Skeletal muscle satellite cell (primary cell): ENCODE results near the gene PSMD1. TPM values are rescaled to one million over a fixed set of nuclear protein-coding genes. Genes with fewer than 3 reads are reported as not detected.

Source experiments
- H3K27me3 ChIP-seq: 2 replicates; pipeline ENCODE4 v1.7.0; 2013; ENCODE audit warnings: low read length; ENCODE audit not compliant: control insufficient read depth, insufficient read depth
- H3K36me3 ChIP-seq: 2 replicates; pipeline ENCODE4 v1.7.0; 2013; ENCODE audit warnings: mild to moderate bottlenecking, control low read depth, low read length; ENCODE audit not compliant: insufficient read depth
- H3K4me1 ChIP-seq: 2 replicates; pipeline ENCODE4 v1.7.0; 2013; ENCODE audit warnings: low read length; ENCODE audit not compliant: control insufficient read depth, insufficient read depth
- H3K4me2 ChIP-seq: 2 replicates; pipeline ENCODE4 v1.7.0; 2013; ENCODE audit warnings: mild to moderate bottlenecking, low read length
- H3K4me3 ChIP-seq: 2 replicates; pipeline ENCODE4 v1.7.0; 2013; ENCODE audit warnings: low read length
- H3K9ac ChIP-seq: 2 replicates; pipeline ENCODE4 v1.7.0; 2013; ENCODE audit warnings: mild to moderate bottlenecking, low read depth, low read length, moderate library complexity
- H3K9me3 ChIP-seq: replicated peaks from 2 replicates; pipeline ENCODE4 v1.7.0; 2013; ENCODE audit warnings: mild to moderate bottlenecking, control low read depth, low read length
- total RNA-seq: library from RNA; depleted of rRNA; stranded (reverse); fragments of >200 nt; gene quantifications from 2 replicates; pipeline ENCODE4 v1.2.3, GENCODE V29; 2012; rRNA removed

PSMD1 gene
- total RNA-seq: 117 and 120 TPM in 2 replicates

DNA sequence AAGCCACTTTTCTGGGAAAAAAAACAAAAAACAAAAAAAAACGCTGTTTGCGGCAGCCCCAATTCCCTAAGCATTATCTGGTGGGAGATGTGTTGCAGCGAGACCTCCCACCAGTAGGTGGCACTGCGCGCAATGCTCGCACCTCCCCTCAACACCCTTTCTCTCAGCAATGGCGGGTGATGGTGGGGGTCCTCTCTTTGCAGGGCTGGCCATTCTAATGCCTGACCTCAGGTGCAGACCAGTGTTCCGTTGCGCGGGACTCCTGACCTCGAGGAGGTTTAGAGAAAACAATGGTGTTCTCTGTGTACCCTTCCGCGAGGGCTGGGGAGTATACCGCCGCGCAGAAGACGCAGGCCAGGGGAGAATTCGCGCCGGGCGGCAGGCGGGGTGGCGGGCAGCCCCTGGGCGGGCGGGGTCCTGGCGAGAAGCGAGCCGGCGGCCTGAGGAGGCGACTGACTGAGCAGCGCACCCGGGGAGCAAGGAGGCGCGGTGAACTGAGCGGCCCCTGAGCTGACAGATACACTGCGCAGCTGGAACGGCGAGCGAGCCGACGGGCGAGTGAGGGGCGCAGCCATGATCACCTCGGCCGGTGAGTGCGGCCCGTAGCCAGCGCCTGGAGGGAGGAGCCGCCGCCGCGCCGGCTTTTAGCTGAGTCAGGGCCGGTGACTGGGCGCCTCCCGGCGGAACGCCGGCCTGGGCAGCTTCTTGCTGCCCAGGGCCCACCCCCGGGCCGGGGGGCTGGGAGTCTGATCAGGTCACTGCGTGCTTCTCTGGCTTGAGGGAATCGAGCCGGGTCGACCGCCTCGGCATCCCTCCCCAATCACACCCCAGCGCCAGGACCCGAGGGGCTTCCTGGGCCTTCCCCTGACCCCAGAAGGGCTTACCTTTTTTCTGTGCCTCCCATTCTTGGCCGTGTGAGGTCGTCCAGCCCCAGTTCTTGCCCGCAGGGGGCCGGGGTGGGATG lies at the start of gene PSMD1:
Gene PSMD1, plus strand, starts transcription at position 415 of the 964 bp plus-strand sequence. Its CDS starts 159 bp downstream, at position 574.
- Histone ChIP-seq H3K9ac (peak within 1 kb of the TSS; percentile 99), H3K27me3 (no peaks in the 10 kb centered on the region), H3K36me3 (peaks cover 8% of the 10 kb centered on the region), H3K4me3 (peak within 1 kb of the TSS; percentile 96), H3K4me2 (peak within 1 kb of the TSS; percentile 95), H3K4me1 (peaks cover 36% of the 10 kb centered on the region), H3K9me3 (no peaks in the 10 kb centered on the region)

DNA sequence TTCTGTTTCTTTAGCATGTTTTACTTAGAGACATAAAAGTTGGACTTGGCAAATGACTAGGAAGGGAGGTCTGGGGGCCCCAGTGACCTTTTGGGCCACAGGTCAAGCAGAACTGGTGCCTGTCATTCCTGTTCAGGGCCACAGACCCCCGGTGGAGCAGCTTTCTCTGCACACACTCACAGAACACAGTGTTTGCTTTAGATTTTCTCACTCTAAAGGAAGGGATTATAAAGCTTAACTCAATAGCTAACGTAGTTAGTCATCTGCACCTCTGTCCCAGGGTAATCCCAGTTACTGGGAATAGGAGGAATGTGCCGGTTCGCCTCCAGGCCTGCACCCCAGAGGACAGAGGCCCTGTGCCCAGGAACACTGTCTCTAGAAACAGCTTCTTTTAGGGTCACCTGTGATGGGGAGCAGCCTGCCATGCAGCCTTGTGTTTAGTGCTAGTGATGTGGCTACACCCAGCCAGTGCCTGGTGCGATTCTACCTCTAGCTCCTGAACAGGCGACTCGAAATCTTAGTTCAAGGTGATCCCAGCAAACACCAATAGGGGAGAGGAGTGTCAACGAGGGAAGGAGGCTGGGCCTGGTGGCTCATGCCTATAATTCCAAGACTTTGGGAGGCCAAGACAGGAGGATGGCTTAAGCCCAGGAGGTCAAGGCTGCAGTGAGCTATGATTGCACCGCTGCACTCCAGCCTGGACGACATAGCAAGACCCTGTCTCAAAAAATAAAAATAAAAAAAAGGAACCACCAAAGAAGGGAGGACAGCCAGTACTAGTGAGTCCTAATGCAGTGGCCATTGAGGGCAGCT lies 49.2 kb upstream of the PSMD1 start:
- Histone ChIP-seq H3K36me3 (no peaks in the 10 kb centered on the region), H3K9ac (no peak overlapping the region), H3K9me3 (no peaks in the 10 kb centered on the region), H3K27me3 (peaks cover 58% of the 10 kb centered on the region), H3K4me3 (no peak overlapping the region), H3K4me2 (no peak overlapping the region), H3K4me1 (peaks cover under 1% of the 10 kb centered on the region)

DNA sequence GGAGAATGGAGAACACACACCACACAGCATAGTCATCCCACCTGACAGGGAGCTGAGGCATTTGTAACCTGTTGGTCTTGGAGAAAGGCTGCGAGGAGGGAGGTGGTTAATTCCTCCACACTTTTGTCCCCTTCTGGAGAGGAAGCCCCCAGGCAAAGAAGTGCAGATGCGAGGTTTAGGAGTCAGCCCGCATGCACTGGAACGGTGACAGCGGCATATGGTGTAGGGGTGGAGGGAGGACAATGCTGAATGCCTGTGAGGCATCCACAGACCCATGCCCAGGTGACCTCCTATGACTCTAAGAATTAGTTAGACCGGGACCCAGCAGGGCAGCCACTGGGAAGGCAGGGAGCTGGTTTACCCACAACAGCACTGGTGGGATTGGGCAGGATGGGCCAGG lies 48.5 kb upstream of the PSMD1 start:
- no peaks in the 10 kb centered on the region for H3K4me1 ChIP-seq
- no peaks in the 10 kb centered on the region for H3K36me3 ChIP-seq
- no peaks in the 10 kb centered on the region for H3K9me3 ChIP-seq
- no peak overlapping the region for H3K9ac ChIP-seq
- peaks cover 58% of the 10 kb centered on the region for H3K27me3 ChIP-seq
- no peak overlapping the region for H3K4me3 ChIP-seq
- H3K4me2 ChIP-seq: no peak overlapping the region

DNA sequence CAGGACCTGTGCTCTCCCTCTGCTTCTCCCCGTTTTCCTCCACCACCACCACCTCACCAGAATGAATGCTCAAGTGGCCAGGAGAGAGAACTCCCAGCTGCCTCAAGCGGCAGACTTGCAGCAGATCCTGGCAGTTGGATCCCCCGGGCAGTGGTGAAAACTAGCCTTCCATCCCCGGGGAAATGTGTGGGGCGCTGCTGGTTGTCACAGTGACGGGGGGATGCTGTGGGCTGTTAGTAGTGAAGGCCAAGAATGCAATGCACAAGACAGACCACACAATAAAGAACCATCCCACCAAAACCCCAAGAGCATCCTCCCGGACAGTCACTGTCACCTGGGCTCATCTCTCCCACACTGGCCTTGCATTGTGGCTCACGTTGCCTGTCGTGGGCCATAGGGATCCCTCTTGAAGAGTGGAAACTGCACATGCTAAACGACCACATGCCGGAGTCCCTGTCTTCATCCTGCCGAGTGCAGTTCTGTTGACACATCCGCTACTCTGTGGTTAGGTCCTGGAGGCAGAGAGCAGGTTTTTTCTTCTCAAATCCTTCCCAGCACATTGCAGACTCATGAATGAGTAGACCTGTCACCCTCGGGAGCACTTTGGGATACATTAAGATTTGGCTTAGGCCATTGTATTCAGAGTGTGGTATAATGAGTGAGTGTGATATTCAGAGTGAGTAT lies 47.3 kb upstream of the PSMD1 start:
- Histone ChIP-seq H3K36me3 (no peaks in the 10 kb centered on the region), H3K9ac (no peak overlapping the region), H3K4me2 (no peak overlapping the region), H3K9me3 (no peaks in the 10 kb centered on the region), H3K4me1 (no peaks in the 10 kb centered on the region), H3K4me3 (no peak overlapping the region), H3K27me3 (peaks cover 60% of the 10 kb centered on the region)

DNA sequence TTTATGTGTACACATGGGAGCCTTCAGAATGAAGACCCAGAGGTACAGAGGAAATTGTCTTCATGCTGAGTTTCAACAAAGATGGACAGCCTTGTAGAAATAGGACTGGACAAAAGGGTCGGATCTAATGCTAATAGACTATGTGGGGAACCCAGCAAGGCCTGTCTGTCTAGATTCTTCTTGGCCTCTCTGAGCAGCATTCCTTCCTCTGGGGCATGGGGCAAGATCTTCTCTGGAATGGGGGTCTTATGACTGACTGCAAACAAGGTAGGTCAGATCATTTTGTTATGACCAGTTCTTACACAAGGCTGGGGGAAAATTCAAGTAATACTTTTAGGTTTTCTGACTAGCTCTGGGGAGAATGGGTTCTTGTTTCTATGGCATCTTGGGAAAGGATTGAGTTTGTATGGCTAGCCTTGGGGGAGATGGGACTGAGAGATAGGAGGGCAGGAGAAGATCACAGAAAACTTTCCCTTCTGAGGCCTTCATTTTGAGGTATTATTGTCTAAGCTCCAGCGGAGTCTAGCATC lies 46.4 kb upstream of the PSMD1 start:
- H3K27me3 ChIP-seq: peaks cover 67% of the 10 kb centered on the region
- no peak overlapping the region for H3K4me2 ChIP-seq
- H3K4me1 ChIP-seq: no peaks in the 10 kb centered on the region
- H3K9ac ChIP-seq: no peak overlapping the region
- H3K4me3 ChIP-seq: no peak overlapping the region
- no peaks in the 10 kb centered on the region for H3K9me3 ChIP-seq
- no peaks in the 10 kb centered on the region for H3K36me3 ChIP-seq

DNA sequence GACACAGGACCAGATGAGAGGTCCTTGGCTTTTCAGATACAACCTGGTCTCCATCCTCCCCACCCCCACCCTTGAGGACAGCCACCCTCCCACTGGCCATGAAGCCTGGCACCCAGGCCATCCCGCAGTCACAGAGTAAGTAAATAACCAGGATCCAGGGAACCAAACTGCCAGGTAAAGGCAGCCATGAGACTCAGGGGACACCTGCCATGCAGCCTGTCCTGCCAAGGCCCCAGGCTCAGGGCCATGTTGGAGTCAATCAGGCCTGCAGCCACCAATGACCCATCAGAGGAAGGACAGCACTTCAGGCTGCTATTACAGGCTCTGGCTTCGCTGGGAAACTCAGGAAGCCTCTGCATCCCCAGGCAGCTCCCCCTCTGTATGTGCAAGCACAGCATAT lies 45.1 kb upstream of the PSMD1 start:
- peaks cover 77% of the 10 kb centered on the region for H3K27me3 ChIP-seq
- no peaks in the 10 kb centered on the region for H3K4me1 ChIP-seq
- H3K4me3 ChIP-seq: no peak overlapping the region

DNA sequence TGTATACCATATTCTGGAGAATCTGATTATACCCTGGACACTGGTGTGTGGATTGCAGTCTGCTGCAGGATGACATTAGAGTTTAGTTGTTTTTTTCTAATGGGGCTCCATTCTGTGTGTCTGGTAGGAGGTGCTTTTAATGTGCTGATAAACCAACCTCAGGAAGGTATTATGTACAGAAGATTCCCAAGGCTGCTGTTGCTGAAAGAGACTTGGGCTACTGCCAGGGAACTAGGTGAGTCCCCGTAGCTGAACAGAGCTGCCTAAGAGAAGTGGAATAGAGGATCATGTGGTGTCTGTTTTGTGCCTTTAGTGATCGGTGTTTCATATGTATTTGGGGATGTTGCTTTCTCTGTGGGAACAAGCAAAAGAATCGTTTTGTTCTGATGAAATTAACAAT lies 44.2 kb upstream of the PSMD1 start:
- H3K36me3 ChIP-seq: no peaks in the 10 kb centered on the region
- no peaks in the 10 kb centered on the region for H3K9me3 ChIP-seq
- no peak overlapping the region for H3K4me2 ChIP-seq
- no peaks in the 10 kb centered on the region for H3K4me1 ChIP-seq
- no peak overlapping the region for H3K9ac ChIP-seq
- H3K27me3 ChIP-seq: peaks cover 79% of the 10 kb centered on the region
- H3K4me3 ChIP-seq: no peak overlapping the region

More for the DNA sequence above, 45.1 kb upstream of the PSMD1 start:
- H3K9ac ChIP-seq: no peak overlapping the region
- no peaks in the 10 kb centered on the region for H3K36me3 ChIP-seq
- no peaks in the 10 kb centered on the region for H3K9me3 ChIP-seq
- no peak overlapping the region for H3K4me2 ChIP-seq

DNA sequence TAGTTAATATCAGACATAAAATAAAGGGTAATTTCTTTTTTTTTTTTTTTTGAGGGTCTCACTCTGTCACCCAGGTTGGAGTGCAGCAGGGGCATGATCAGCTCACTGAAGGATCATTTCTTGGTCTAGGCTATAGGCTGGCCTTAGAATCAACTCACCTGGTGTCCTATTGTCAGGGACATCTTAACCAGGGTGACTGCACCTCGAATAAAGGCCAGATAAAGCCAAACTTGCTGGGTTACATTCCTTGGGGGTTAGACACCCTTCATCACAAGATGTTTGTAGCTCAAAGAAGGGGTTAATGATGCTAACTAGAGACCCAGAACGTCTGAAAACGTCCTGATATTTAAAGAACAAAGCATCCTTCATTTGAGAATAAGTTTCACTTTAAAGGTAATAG lies 42.8 kb upstream of the PSMD1 start:
- H3K27me3 ChIP-seq: peaks cover 75% of the 10 kb centered on the region
- H3K36me3 ChIP-seq: no peaks in the 10 kb centered on the region

DNA sequence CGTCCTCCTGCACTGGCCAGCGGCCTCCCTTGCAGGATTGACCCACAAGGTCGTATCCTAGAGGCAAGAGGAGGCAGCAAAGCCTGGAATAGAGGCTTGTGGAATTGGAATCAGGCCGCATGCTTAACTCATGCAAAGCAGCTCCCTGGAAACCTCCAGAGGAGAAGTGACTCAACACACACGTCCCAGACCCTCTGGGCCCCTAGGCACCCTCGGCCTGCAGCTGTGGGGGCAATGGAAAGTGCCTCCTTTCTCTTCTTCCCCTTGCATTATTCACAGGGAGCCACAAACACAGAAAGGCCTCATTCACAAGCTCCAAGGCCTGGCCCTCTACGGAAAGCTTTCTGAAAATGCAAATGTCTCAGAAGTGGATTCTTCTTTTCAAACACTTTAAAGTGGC lies 41.2 kb upstream of the PSMD1 start:
- H3K27me3 ChIP-seq: peaks cover 68% of the 10 kb centered on the region
- H3K36me3 ChIP-seq: no peaks in the 10 kb centered on the region
- H3K4me1 ChIP-seq: no peaks in the 10 kb centered on the region
- no peak overlapping the region for H3K4me2 ChIP-seq
- H3K9me3 ChIP-seq: no peaks in the 10 kb centered on the region
- H3K4me3 ChIP-seq: no peak overlapping the region
- no peak overlapping the region for H3K9ac ChIP-seq

More for the DNA sequence above, 42.8 kb upstream of the PSMD1 start:
- Histone ChIP-seq H3K4me2 (no peak overlapping the region), H3K4me1 (no peaks in the 10 kb centered on the region), H3K9me3 (no peaks in the 10 kb centered on the region), H3K9ac (no peak overlapping the region), H3K4me3 (no peak overlapping the region)

DNA sequence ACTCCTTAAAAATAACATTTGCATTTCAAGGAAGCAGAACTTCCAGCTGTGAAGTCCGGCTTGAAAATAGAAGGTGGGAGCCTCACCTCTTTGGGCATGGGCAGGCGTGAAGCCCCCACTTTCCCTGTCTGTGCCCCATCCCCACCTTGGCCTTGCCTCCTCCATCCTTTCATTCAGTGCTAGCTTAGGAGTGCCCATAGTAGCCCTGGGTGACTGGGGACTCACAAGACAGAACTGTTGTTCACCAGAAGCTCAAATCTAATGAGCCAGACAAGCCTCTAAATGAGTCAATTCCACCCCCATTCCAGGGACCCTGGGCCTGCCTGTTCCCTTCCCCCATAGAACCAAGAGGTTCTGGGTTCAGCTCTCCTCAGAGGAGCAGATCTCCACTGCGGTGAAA lies 40.7 kb upstream of the PSMD1 start:
- H3K4me1 ChIP-seq: no peaks in the 10 kb centered on the region
- H3K9ac ChIP-seq: no peak overlapping the region
- no peaks in the 10 kb centered on the region for H3K9me3 ChIP-seq
- H3K36me3 ChIP-seq: no peaks in the 10 kb centered on the region
- no peak overlapping the region for H3K4me3 ChIP-seq
- H3K27me3 ChIP-seq: peaks cover 72% of the 10 kb centered on the region
- no peak overlapping the region for H3K4me2 ChIP-seq
